Adrenal gland (tissue), 5 donors: ENCODE measurements around the gene AP1M1.

ENCODE experiments used
- POLR2A ChIP-seq, 2 donors: fragments of 450-650 bp; IDR thresholded peaks; one replicate each; pipeline ENCODE4 v1.6.1; 2017; ENCODE audit warnings: antibody characterized with exemption in 2 of 2, mild to moderate bottlenecking in 2 of 2, moderate library complexity in 1 of 2
- TF ChIP-seq, protein P1 (sequence below), 6 experiments: fragments of 450-650 bp in 4 of 6; fragments of 200-600 bp in 2 of 6; sonication (generic) in 1 of 6; IDR thresholded peaks; 1 replicate in 5 of 6; 2 replicates in 1 of 6; pipeline versions ENCODE4 v1.5.1 to v1.8.0; 2016 to 2021; ENCODE audit warnings: antibody characterized with exemption in 6 of 6, mild to moderate bottlenecking in 2 of 6, moderate library complexity in 1 of 6
- donor health status: DM: no; HTN: no; CAD: no.

DNA sequence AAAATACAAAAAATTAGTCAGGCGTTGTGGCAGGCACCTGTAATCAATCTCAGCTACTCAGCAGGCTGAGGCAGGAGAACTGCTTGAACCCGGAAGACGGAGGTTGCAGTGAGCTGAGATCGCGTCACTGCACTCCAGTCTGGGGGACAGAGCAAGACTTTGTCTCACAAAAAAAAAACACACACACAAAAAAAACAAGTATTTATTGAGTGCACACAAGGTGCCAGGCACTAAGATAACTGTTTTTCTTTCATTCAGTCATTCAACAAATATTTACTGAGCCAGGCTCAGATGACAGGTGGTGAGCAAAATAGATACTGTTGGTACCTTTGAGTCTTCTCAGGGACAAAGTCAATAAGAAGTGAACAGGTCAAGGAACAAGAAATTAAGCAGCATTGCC, 30.7 kb upstream of the AP1M1 start:
- TF ChIP-seq, protein P1, sequence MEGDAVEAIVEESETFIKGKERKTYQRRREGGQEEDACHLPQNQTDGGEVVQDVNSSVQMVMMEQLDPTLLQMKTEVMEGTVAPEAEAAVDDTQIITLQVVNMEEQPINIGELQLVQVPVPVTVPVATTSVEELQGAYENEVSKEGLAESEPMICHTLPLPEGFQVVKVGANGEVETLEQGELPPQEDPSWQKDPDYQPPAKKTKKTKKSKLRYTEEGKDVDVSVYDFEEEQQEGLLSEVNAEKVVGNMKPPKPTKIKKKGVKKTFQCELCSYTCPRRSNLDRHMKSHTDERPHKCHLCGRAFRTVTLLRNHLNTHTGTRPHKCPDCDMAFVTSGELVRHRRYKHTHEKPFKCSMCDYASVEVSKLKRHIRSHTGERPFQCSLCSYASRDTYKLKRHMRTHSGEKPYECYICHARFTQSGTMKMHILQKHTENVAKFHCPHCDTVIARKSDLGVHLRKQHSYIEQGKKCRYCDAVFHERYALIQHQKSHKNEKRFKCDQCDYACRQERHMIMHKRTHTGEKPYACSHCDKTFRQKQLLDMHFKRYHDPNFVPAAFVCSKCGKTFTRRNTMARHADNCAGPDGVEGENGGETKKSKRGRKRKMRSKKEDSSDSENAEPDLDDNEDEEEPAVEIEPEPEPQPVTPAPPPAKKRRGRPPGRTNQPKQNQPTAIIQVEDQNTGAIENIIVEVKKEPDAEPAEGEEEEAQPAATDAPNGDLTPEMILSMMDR (IDR thresholded peaks at IDR 0.05): no peak
- no peak for TF ChIP-seq POLR2A (IDR thresholded peaks at IDR 0.05)
